GM23338 (cell line): ENCODE results near the gene MT1HL1. TPM values are rescaled to one million over a fixed set of nuclear protein-coding genes. Genes with fewer than 3 reads are reported as not detected.

Source experiments
- ATAC-seq: fragments of 200-7000 bp; cut with Tn5 transposase; 3 replicates; pipeline ENCODE4 v1.9.1; 2020
- DNase-seq: peaks from one replicate; pipeline ENCODE4 v3.0.0-alpha.2; 2015; ENCODE audit warnings: low spot score
- H2AFZ ChIP-seq: fragments of 200-600 bp; sonication (generic); 2 replicates; pipeline ENCODE4 v1.8.0; 2016; ENCODE audit warnings: antibody characterized with exemption, mild to moderate bottlenecking, moderate library complexity
- H3F3A ChIP-seq: fragments of 200-600 bp; sonication (generic); replicated peaks from 2 replicates; pipeline ENCODE4 v1.8.0; 2017; ENCODE audit warnings: antibody characterized with exemption, mixed run types, low read depth
- H3K27ac ChIP-seq: fragments of 200-600 bp; sonication (generic); 2 replicates; pipeline ENCODE4 v1.6.1; 2016; ENCODE audit warnings: low read depth
- H3K27me3 ChIP-seq: fragments of 200-600 bp; sonication (generic); 2 replicates; pipeline ENCODE4 v1.8.0; 2016; ENCODE audit warnings: mild to moderate bottlenecking, mixed run types, moderate library complexity; ENCODE audit not compliant: insufficient read depth
- H3K36me3 ChIP-seq: fragments of 200-600 bp; sonication (generic); 2 replicates; pipeline ENCODE4 v1.8.0; 2016; ENCODE audit warnings: mild to moderate bottlenecking; ENCODE audit not compliant: insufficient read depth
- H3K4me1 ChIP-seq: fragments of 200-600 bp; sonication (generic); 2 replicates; pipeline ENCODE4 v1.8.0; 2016; ENCODE audit warnings: mild to moderate bottlenecking, moderate library complexity; ENCODE audit not compliant: insufficient read depth
- H3K4me2 ChIP-seq: fragments of 200-600 bp; sonication (generic); 2 replicates; pipeline ENCODE4 v1.7.1; 2017; ENCODE audit warnings: mixed run types
- H3K4me3 ChIP-seq: fragments of 200-600 bp; sonication (generic); 2 replicates; pipeline ENCODE4 v1.6.1; 2016; ENCODE audit warnings: mixed run types
- H3K79me2 ChIP-seq: fragments of 200-600 bp; sonication (generic); replicated peaks from 2 replicates; pipeline ENCODE4 v1.8.0; 2017; ENCODE audit warnings: mild to moderate bottlenecking; ENCODE audit not compliant: insufficient read depth
- H3K9me2 ChIP-seq: fragments of 200-600 bp; sonication (generic); 2 replicates; pipeline ENCODE4 v1.8.0; 2017; ENCODE audit not compliant: insufficient read depth
- H4K20me1 ChIP-seq: fragments of 200-600 bp; sonication (generic); replicated peaks from 2 replicates; pipeline ENCODE4 v1.8.0; 2017; ENCODE audit warnings: mild to moderate bottlenecking; ENCODE audit not compliant: insufficient read depth
- H3K27ac Mint-ChIP-seq: 2 replicates; pipeline ENCODE4 v1.8.0; 2020; ENCODE audit warnings: inconsistent platforms, mild to moderate bottlenecking, moderate library complexity, mixed read lengths
- H3K27me3 Mint-ChIP-seq: 3 replicates; pipeline ENCODE4 v1.8.0; 2022; ENCODE audit warnings: low read depth, mild to moderate bottlenecking, moderate library complexity, mixed read lengths, inconsistent platforms; ENCODE audit not compliant: insufficient read depth, poor library complexity
- H3K36me3 Mint-ChIP-seq: 3 replicates; pipeline ENCODE4 v1.8.0; 2021; ENCODE audit warnings: low read depth, mild to moderate bottlenecking, inconsistent platforms, moderate library complexity, mixed read lengths
- H3K4me1 Mint-ChIP-seq: 3 replicates; pipeline ENCODE4 v1.8.0; 2020; ENCODE audit warnings: mild to moderate bottlenecking, inconsistent platforms, mixed read lengths
- H3K4me3 Mint-ChIP-seq: 3 replicates; pipeline ENCODE4 v1.8.0; 2021; ENCODE audit warnings: moderate library complexity, mild to moderate bottlenecking, inconsistent platforms, mixed read lengths
- H3K9me3 Mint-ChIP-seq: 3 replicates; pipeline ENCODE4 v1.8.0; 2020; ENCODE audit warnings: moderate library complexity, mild to moderate bottlenecking, inconsistent platforms, mixed read lengths
- CREB1 ChIP-seq: fragments of 250-450 bp; sonication (Bioruptor Pico); IDR thresholded peaks from 2 replicates; pipeline ENCODE4 v1.5.0; 2020; ENCODE audit warnings: low read depth, mild to moderate bottlenecking, moderate library complexity
- CTCF ChIP-seq, 2 experiments: fragments of 200-600 bp in 1 of 2; sonication (generic) in 1 of 2; conservative IDR thresholded peaks; 2 replicates each; pipeline versions ENCODE4 v1.5.1 to v1.6.1; 2016 to 2017; ENCODE audit warnings: antibody characterized with exemption in 2 of 2, low read depth in 2 of 2, mild to moderate bottlenecking in 2 of 2, moderate library complexity in 1 of 2
- ETS1 ChIP-seq: IDR thresholded peaks from 2 replicates; pipeline ENCODE4 v1.6.1; 2016; ENCODE audit warnings: antibody characterized with exemption
- EZH2 ChIP-seq: fragments of 200-600 bp; sonication (generic); IDR thresholded peaks from one replicate; pipeline ENCODE4 v1.8.0; 2017; ENCODE audit warnings: antibody characterized with exemption, mild to moderate bottlenecking, low read depth; ENCODE audit not compliant: unreplicated experiment
- EZH2phosphoT487 ChIP-seq: fragments of 200-600 bp; sonication (generic); IDR thresholded peaks from one replicate; pipeline ENCODE4 v1.8.1; 2018; ENCODE audit warnings: antibody characterized with exemption; ENCODE audit not compliant: unreplicated experiment
- JUNB ChIP-seq: IDR thresholded peaks from one replicate; pipeline ENCODE4 v1.6.1; 2016; ENCODE audit warnings: antibody characterized with exemption; ENCODE audit not compliant: unreplicated experiment
- NANOG ChIP-seq: IDR thresholded peaks from 2 replicates; pipeline ENCODE4 v1.6.1; 2016; ENCODE audit warnings: antibody characterized with exemption, borderline replicate concordance
- POLR2AphosphoS5 ChIP-seq: IDR thresholded peaks from 2 replicates; pipeline ENCODE4 v1.6.1; 2016; ENCODE audit warnings: antibody characterized with exemption, low read depth
- REST ChIP-seq: IDR thresholded peaks from one replicate; pipeline ENCODE4 v1.6.1; 2018; ENCODE audit warnings: antibody characterized with exemption; ENCODE audit not compliant: unreplicated experiment
- STAT1 ChIP-seq: IDR thresholded peaks from one replicate; pipeline ENCODE4 v1.6.1; 2016; ENCODE audit warnings: antibody characterized with exemption; ENCODE audit not compliant: unreplicated experiment
- ZNF114 ChIP-seq: fragments of 250-450 bp; sonication (Bioruptor Pico); IDR thresholded peaks from 2 replicates; pipeline ENCODE4 v1.5.0; 2020; ENCODE audit warnings: mild to moderate bottlenecking, moderate library complexity
- ZNF331 ChIP-seq: fragments of 250-450 bp; sonication (Bioruptor Pico); IDR thresholded peaks from 2 replicates; pipeline ENCODE4 v1.5.0; 2020; ENCODE audit warnings: low read depth, mild to moderate bottlenecking, moderate library complexity
- polyA plus RNA-seq: library from polyadenylated mRNA; unstranded; fragments of >200 nt; fragmentation: Nextera tagmentation; extraction: Ambion mirVana; gene quantifications from 2 replicates; pipeline ENCODE4 v1.2.1, GENCODE V29; 2016
- total RNA-seq: library from RNA; depleted of rRNA; stranded (reverse); fragments of >200 nt; shearing (Covaris generic); gene quantifications from 2 replicates; pipeline ENCODE4 v1.2.3, GENCODE V29; 2014
- TF ChIP-seq, protein P1 (sequence below): fragments of 250-450 bp; sonication (Bioruptor Pico); IDR thresholded peaks from 2 replicates; pipeline ENCODE4 v1.5.0; 2020; ENCODE audit warnings: mild to moderate bottlenecking, moderate library complexity

MT1HL1 gene
- total and polyA plus RNA-seq, 2 experiments from 2014 or later, result not detected

DNA sequence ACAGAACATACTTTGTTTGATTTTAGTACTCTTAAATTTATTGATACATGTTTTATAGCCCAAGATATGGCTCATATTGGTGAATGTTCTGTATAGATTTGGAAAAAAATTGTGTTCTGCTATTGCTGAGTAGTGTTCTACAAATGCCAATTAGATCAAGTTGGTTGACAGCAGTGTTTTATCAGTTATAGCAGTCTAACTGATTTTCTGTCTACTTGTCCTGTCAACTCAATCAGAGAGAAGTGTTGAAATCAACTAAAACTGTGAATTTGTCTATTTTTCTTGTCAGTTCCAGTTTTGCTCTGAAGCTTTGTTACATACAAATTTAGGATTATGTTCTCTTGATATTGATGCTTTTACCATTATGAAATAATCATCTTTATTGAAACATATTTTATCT is 14.7 kb upstream of the MT1HL1 start:
- no peak overlapping the region for H3K27ac Mint-ChIP-seq
- H3K9me2 ChIP-seq, result no peaks in the 10 kb centered on the region

More for the DNA sequence above, 14.7 kb upstream of the MT1HL1 start:
- H2AFZ ChIP-seq, result no peak overlapping the region
- ATAC-seq (no peak), DNase-seq (no peak)
- no peaks in the 10 kb centered on the region for H3K27me3 ChIP-seq
- H4K20me1 ChIP-seq, result no peaks in the 10 kb centered on the region
- H3K4me3 Mint-ChIP-seq, result no peak overlapping the region
- no peaks in the 10 kb centered on the region for H3K36me3 Mint-ChIP-seq
- TF ChIP-seq ETS1 (no peak), JUNB (no peak), POLR2AphosphoS5 (no peak), CTCF (conservative IDR thresholded peaks at IDR 0.05; ENCODE audit: low read depth in 2 of 2) (no peak), REST (no peak), EZH2 (no peak), ZNF331 (CRISPR knock-in tag) (no peak), STAT1 (no peak), ZNF114 (CRISPR knock-in tag) (no peak), EZH2phosphoT487 (no peak), NANOG (no peak), CREB1 (CRISPR knock-in tag) (no peak)
- TF ChIP-seq, protein P1, sequence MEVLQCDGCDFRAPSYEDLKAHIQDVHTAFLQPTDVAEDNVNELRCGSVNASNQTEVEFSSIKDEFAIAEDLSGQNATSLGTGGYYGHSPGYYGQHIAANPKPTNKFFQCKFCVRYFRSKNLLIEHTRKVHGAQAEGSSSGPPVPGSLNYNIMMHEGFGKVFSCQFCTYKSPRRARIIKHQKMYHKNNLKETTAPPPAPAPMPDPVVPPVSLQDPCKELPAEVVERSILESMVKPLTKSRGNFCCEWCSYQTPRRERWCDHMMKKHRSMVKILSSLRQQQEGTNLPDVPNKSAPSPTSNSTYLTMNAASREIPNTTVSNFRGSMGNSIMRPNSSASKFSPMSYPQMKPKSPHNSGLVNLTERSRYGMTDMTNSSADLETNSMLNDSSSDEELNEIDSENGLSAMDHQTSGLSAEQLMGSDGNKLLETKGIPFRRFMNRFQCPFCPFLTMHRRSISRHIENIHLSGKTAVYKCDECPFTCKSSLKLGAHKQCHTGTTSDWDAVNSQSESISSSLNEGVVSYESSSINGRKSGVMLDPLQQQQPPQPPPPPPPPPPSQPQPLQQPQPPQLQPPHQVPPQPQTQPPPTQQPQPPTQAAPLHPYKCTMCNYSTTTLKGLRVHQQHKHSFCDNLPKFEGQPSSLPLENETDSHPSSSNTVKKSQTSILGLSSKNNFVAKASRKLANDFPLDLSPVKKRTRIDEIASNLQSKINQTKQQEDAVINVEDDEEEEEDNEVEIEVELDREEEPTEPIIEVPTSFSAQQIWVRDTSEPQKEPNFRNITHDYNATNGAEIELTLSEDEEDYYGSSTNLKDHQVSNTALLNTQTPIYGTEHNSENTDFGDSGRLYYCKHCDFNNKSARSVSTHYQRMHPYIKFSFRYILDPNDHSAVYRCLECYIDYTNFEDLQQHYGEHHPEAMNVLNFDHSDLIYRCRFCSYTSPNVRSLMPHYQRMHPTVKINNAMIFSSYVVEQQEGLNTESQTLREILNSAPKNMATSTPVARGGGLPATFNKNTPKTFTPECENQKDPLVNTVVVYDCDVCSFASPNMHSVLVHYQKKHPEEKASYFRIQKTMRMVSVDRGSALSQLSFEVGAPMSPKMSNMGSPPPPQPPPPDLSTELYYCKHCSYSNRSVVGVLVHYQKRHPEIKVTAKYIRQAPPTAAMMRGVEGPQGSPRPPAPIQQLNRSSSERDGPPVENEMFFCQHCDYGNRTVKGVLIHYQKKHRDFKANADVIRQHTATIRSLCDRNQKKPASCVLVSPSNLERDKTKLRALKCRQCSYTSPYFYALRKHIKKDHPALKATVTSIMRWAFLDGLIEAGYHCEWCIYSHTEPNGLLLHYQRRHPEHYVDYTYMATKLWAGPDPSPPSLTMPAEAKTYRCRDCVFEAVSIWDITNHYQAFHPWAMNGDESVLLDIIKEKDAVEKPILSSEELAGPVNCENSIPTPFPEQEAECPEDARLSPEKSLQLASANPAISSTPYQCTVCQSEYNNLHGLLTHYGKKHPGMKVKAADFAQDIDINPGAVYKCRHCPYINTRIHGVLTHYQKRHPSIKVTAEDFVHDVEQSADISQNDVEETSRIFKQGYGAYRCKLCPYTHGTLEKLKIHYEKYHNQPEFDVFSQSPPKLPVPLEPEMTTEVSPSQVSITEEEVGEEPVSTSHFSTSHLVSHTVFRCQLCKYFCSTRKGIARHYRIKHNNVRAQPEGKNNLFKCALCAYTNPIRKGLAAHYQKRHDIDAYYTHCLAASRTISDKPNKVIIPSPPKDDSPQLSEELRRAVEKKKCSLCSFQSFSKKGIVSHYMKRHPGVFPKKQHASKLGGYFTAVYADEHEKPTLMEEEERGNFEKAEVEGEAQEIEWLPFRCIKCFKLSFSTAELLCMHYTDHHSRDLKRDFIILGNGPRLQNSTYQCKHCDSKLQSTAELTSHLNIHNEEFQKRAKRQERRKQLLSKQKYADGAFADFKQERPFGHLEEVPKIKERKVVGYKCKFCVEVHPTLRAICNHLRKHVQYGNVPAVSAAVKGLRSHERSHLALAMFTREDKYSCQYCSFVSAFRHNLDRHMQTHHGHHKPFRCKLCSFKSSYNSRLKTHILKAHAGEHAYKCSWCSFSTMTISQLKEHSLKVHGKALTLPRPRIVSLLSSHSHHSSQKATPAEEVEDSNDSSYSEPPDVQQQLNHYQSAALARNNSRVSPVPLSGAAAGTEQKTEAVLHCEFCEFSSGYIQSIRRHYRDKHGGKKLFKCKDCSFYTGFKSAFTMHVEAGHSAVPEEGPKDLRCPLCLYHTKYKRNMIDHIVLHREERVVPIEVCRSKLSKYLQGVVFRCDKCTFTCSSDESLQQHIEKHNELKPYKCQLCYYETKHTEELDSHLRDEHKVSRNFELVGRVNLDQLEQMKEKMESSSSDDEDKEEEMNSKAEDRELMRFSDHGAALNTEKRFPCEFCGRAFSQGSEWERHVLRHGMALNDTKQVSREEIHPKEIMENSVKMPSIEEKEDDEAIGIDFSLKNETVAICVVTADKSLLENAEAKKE, result no peak
- no peak overlapping the region for H3K4me3 ChIP-seq
- peaks cover 25% of the 10 kb centered on the region for H3K4me1 Mint-ChIP-seq
- no peaks in the 10 kb centered on the region for H3K79me2 ChIP-seq
- H3K4me2 ChIP-seq, result no peak overlapping the region
- no peaks in the 10 kb centered on the region for H3F3A ChIP-seq
- H3K9me3 Mint-ChIP-seq, result no peaks in the 10 kb centered on the region; the same call in 2 of the 3 replicates
- no peaks in the 10 kb centered on the region for H3K36me3 ChIP-seq
- H3K27ac ChIP-seq, result no peak overlapping the region
- H3K27me3 Mint-ChIP-seq, result peaks cover 2% of the 10 kb centered on the region
- peaks cover 25% of the 10 kb centered on the region for H3K4me1 ChIP-seq
